ENCODE data around the gene FBXO47. TPM values are rescaled to one million over a fixed set of nuclear protein-coding genes. Genes with fewer than 3 reads are reported as not detected.
A peak's percentile ranks its signal among the peaks of the same experiment; 100 is the strongest.

FBXO47 gene
- total and polyA plus RNA-seq, 12 donors: not detected

GRCh38 chr17:38911081-38911730 is 56.0 kb downstream of the FBXO47 start:
- DNase-seq: peak in 4 of 7 donors; percentile 5 to 47 (median 14)
- Histone ChIP-seq H3K9me3 (replicated peaks in 1 of 3) (no peaks in the 10 kb centered on the region), H3K4me3 (no peak overlapping the region), H3K4me1 (replicated peaks in 1 of 2) (peaks cover 12 to 23% of the 10 kb centered on the region in 2 donors), H3K27me3 (no peaks in the 10 kb centered on the region), H3K27ac (peak overlapping the region in 1 of 5 donors; percentile 42), H3K36me3 (replicated peaks in 1 of 2) (peaks cover 0 to 35% of the 10 kb centered on the region in 2 donors)
- 73 to 80% (median 76%) methylated on average over 6 to 10 of the region's 10 CpGs for WGBS, 4 donors
- no peak for TF ChIP-seq CTCF (IDR thresholded peaks at IDR 0.05)
- no peak for TF ChIP-seq POLR2A (IDR thresholded peaks at IDR 0.05)
- intact Hi-C loops (cut with DNase I): no loop called here

- TF ChIP-seq CTCF (IDR thresholded peaks at IDR 0.05) (no peak), POLR2A (IDR thresholded peaks at IDR 0.05) (no peak)
- Histone ChIP-seq H3K9me3 (replicated peaks in 1 of 3) (no peaks in the 10 kb centered on the region), H3K36me3 (replicated peaks in 1 of 2) (peaks cover 0 to 28% of the 10 kb centered on the region in 2 donors), H3K4me1 (replicated peaks in 1 of 2) (peaks cover 12 to 23% of the 10 kb centered on the region in 2 donors), H3K27me3 (no peaks in the 10 kb centered on the region), H3K27ac (no peak overlapping the region), H3K4me3 (no peak overlapping the region)
- intact Hi-C loops (cut with DNase I): no loop called here
- WGBS, 4 donors: 75 to 93% (median 81%) methylated on average over 5 of the region's 5 CpGs
- peak in 4 of 7 donors; percentile 3 to 23 (median 14) for DNase-seq
These were observed 56.9 kb downstream of the FBXO47 start for GRCh38 chr17:38910325-38910724.

DNA sequence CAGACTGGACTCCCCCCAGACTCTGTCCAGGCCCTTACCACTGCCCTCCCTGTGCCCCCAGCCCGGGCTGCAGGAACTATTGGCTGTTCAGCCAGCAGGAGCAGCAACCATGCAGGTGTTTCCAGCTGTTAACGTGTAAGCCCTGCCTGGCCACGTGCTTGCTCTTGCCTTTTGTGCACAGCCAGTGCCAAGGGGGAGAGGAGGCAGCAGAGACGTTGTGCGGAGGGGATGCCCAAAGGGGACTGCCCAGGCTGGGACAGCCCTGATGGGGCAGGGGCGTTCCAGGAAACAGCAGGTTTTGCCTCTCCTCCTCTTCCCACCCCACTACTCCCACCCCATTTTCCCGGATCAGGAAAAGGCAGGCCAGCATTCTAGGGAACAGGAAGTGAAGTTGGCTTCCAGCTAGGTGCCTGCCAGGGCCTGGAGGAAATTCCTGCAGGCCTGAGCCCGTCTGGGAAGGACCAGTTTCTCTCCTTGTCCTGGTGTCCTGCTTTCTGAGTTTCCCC is 58.5 kb downstream of the FBXO47 start:
- no peaks in the 10 kb centered on the region for H3K27me3 ChIP-seq
- TF ChIP-seq POLR2A (IDR thresholded peaks at IDR 0.05): no peak
- no peak for TF ChIP-seq CTCF (IDR thresholded peaks at IDR 0.05)
- intact Hi-C loops (cut with DNase I): no loop called here
- H3K4me3 ChIP-seq: no peak overlapping the region
- H3K27ac ChIP-seq: peak overlapping the region in 2 of 5 donors; percentile 17 to 51
- WGBS, 4 donors: 17 to 71% (median 63%) methylated on average over 1 to 8 of the region's 8 CpGs
- peaks cover 12 to 23% of the 10 kb centered on the region in 2 donors for H3K4me1 ChIP-seq (replicated peaks in 1 of 2)
- peaks cover 0 to 23% of the 10 kb centered on the region in 2 donors for H3K36me3 ChIP-seq (replicated peaks in 1 of 2)
- no peaks in the 10 kb centered on the region for H3K9me3 ChIP-seq (replicated peaks in 1 of 3)
- peak in 1 of 7 donors; percentile 26 for DNase-seq

- no peak for DNase-seq
- intact Hi-C loops (cut with DNase I): no loop called here
- Histone ChIP-seq H3K4me3 (no peak overlapping the region), H3K36me3 (replicated peaks in 1 of 2) (peaks cover 0 to 27% of the 10 kb centered on the region in 2 donors), H3K27ac (peak overlapping the region in 2 of 5 donors; percentile 17 to 51), H3K9me3 (replicated peaks in 1 of 3) (no peaks in the 10 kb centered on the region), H3K4me1 (replicated peaks in 1 of 2) (peaks cover 12 to 23% of the 10 kb centered on the region in 2 donors), H3K27me3 (no peaks in the 10 kb centered on the region)
- TF ChIP-seq CTCF (IDR thresholded peaks at IDR 0.05) (no peak), POLR2A (IDR thresholded peaks at IDR 0.05) (no peak)
- WGBS, 4 donors: 0 to 75% (median 71%) methylated on average over 1 to 15 of the region's 15 CpGs
These were observed 59.1 kb downstream of the FBXO47 start for GRCh38 chr17:38907930-38908675.

Data from adrenal gland (tissue), 12 donors.